SKM-1 treated with dmso at 0.1 percent for 144 hours (cell line): ENCODE measurements around the gene STK36.

Experiments used
- DNase-seq: peaks from one replicate; lab custom pipeline; 2025; ENCODE audit not compliant: unreplicated experiment; lab: John Stamatoyannopoulos, UW

The STK36 gene

DNA sequence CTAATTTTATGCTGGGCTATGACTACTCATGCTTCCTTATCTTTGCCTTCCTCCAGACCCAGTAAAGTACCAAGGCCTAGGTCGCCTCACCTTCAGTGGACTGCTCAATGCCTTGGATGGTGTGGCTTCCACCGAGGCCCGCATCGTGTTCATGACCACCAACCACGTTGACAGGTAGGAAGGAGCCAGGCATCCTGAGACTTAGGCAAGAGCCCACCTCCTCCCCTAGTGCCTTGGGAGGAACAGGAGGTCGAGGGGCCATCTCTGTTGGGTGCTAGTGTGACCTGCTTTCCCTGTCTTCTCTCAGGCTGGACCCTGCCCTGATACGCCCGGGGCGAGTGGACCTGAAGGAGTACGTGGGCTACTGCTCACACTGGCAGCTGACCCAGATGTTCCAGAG, 9.1 kb upstream of the STK36 start:
- DNase-seq: no peak

GRCh38 chr2:218663901-218664300, 8.0 kb upstream of the STK36 start:
- no peak for DNase-seq

DNA sequence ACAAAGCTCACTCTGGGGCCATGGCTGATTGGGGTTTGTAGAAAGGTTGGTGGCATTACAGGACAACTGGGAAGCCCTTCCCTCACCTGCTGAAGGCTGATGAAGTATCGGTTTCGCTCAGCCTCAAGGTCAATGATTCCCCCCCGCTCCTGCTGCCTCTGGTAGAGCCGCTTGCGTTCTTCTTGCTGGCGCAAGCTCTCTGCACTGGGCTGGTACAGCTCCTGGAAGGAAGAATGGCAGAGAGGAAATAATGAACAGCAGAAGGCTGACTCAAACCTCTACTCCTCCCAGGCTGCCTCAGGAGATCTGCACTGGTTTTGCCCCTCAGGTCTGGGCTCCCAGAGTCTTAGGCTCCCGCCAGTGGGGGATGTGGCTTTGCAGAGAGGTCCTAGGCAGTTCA, 7.2 kb upstream of the STK36 start:
- DNase-seq: no peak

DNA sequence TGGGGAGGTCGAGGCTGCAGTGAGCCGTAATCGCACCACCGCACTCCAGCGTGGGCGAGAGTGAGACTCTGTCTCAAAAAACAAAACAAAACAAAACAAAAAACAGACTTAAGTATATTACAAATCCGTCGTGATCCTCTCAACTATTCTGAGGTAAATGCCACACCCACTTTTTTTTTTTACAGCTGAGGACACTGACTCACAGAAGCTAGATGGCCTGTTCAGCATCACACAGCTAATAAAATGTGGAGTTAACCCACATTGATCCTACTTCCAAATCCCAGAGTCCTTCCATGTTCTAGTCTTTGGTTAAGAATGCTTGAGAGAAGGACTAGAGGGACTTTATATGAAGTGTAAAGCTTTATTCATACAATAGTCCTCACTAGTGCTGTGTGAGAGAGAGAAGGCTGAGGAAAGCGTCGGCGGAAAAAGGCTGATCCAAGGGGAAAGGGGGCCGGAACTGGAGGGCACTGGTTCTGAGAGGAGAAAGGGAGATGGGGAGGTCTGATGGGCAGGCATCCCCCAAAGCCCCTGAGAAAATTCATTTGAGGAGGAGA, 711 bp upstream of the STK36 start:
- no peak for DNase-seq

DNA sequence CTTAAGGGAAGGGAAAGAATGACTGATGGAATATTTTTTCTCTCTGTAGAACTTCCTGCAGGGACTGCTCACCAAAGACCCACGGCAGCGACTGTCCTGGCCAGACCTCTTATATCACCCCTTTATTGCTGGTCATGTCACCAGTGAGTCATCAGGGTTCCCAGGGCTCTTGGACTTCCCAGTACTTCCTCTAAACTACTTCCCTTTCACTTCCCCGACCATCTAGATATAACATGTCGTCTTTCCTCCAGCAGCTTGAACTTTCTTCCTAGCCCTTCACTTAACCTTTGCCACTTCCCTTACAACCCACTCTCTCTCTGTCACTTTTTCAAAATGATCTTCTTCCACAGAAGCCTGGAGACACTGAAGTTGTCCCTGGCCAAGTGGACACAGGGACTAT, 7.2 kb downstream of the STK36 start:
- DNase-seq: peak; percentile 79

GRCh38 chr2:218680061-218680460, 8.2 kb downstream of the STK36 start:
- no peak for DNase-seq

DNA sequence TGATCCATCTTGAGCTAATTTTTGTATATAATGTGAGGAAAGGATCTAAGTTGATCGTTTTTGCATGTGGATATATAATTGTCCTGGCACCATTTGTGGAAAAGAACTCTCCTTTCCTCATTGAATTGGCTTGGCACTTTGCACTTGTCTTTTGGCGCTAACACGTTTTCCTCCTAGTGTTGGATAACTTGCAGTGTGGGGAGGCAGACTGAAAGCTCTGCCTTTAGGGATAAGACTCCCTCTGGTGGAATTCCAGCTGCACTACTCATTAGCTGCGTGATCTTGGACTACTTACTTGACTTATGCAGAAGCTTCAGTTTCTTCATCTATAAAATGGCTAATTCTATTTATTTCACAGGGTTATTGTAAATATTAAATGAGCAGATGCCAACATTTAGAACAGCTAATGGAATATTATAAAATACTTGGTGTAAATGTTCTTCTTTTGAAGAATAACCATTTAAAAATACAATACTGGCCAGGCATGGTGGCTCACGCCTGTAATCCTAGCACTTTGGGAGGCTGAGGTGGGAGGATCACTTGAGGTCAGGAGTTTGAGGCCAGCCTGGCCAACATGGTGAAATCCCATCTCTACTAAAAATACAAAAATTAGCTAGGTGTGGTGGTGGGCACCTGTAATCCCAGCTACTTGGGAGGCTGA, 15.6 kb downstream of the STK36 start:
- DNase-seq: peak; percentile 83

- no peak for DNase-seq
These were observed 19.3 kb downstream of the STK36 start for GRCh38 chr2:218691234-218691633.

DNA sequence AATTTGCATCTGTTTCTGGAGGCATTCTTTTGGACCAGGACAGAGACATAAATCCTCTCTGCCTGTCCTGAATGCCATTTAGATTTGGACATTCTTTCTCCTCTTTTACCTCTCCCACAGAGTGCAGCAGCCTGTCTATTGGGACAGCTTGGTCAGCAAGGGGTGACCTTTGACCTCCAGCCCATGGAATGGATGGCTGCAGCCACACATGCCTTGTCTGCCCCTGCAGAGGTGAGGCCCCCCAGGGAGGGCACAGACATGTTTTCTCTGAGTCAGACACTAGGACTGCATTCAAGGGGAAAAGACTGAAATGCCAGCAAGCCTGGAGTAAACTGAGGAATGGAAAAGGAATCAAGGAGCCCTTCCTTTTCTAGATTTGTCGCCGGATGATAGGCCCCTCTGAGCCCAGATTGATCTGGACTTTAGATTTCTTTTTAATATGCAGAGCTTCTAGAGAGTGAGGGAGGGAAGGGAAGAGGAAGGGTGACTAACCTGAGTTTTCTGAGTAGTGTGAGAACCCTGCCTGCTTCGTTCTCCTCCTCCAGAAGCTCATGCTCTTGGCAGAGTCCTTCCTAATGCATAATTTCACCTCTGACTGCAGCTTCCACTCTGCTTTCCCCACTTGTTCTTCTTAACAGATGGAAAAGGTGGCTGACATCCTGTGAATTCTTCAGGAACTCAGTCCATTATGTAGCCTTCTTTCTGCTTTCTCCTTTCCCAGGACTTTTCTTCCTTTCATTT, 22.7 kb downstream of the STK36 start:
- DNase-seq: no peak

- no peak for DNase-seq
These were observed 27.0 kb downstream of the STK36 start for GRCh38 chr2:218698885-218699284.

DNA sequence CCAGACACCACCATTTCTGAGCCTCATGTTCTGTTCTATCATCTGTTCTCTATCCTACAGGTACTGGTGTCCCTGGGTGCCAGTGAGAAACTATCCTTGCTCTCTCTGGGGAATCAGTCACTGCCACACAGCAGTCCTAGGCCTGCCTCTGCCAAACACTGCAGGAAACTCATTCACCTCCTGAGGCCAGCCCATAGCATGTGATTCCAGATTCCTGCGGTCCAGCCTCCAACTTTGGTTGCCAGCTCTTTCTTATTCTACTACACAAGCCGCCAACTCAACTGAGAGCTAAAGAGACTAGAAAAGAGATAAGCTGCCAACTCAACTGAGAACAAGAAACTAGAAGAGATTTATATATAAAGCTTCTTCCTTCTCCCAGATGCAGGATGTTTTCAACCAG, 29.9 kb downstream of the STK36 start:
- no peak for DNase-seq

- no peak for DNase-seq
These were observed 31.5 kb downstream of the STK36 start for GRCh38 chr2:218703341-218703740.

- DNase-seq: no peak
These were observed 36.2 kb downstream of the STK36 start for GRCh38 chr2:218708086-218708485.

GRCh38 chr2:218709908-218710307, 38.0 kb downstream of the STK36 start:
- DNase-seq: no peak

- DNase-seq: no peak
These were observed 38.4 kb downstream of the STK36 start for GRCh38 chr2:218710334-218710686.

DNA sequence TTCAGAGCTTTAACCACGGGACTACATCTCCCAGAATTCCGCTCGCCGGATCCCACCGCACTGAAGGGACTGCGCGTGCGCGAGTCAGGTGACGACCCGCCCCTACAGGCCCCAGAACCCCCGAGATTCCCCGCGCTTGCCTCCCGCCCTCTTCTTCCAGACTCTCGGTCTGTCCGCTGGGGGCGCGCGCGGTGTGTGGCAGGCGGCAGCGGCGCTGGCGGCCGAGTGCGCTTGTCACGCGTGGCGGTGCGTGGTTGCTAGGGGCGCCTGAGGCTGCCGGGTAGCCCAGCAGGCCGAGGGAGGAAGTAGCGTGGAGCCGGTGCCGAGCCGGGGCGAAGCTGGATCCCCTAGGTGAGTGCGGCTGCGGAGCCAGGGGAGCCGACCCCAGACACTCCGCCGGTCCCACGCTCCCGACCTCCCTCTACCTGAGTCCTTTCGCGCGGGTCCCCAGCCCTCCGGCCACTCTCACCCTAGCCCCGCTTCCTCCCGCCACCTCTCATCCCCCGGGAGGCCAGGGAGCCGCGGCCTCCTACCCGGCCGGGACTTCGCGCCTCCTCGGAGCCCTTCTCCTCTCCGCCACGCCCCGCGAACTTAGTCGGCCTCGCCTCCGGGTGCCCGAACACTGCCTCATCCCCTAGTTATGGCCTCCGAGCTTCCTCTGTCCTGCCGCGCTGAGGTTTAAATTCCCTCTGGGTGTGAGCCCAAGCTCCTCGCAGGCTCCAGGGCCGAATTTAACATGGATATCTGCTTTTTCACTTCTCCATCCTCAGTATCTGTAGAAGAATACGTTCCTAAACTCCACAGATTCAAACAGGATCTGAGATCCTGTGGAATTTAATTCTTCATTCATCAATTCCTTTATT, 39.0 kb downstream of the STK36 start, which contains the start of gene TTLL4:
TSS of gene TTLL4 (plus strand) at position 149 of the 863 bp plus-strand sequence. CDS start 26,842 bp downstream, outside the sequence.
- peak; percentile 96 for DNase-seq

GRCh38 chr2:218711550-218711929, 39.7 kb downstream of the STK36 start:
- no peak for DNase-seq

GRCh38 chr2:218713922-218714321, 42.0 kb downstream of the STK36 start:
- DNase-seq: no peak

GRCh38 chr2:218716070-218716469, 44.2 kb downstream of the STK36 start:
- DNase-seq: no peak

DNA sequence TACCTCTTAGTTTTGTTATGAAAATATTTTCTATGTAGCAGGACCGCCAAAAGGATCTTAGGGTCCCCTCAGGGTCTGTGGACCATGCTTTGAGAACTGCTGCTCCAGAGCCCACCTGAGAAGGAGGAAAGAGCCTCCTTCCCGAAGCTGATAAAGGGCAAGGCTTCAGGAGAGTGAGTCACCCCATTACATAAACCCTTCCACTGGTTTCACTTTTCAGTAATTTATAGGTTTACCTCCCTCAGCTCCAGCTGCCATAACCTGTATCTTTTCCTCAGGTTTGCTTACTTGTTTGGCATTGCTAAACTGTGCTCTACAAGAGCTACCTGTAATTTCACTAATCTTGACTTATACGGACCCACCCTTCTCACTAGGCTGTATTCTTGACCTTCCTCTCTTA, 45.4 kb downstream of the STK36 start:
- no peak for DNase-seq

GRCh38 chr2:218718058-218718457, 46.2 kb downstream of the STK36 start:
- no peak for DNase-seq

GRCh38 chr2:218719457-218719856, 47.6 kb downstream of the STK36 start:
- no peak for DNase-seq
